NOMO-1 treated with DMSO at 0.1 percent for 48 hours (cell line): Measurements from ENCODE around the gene KIF26B.

Source experiments
- DNase-seq: peaks from one replicate; lab custom pipeline; 2025; ENCODE audit not compliant: unreplicated experiment; lab: John Stamatoyannopoulos, UW

The KIF26B gene

DNA sequence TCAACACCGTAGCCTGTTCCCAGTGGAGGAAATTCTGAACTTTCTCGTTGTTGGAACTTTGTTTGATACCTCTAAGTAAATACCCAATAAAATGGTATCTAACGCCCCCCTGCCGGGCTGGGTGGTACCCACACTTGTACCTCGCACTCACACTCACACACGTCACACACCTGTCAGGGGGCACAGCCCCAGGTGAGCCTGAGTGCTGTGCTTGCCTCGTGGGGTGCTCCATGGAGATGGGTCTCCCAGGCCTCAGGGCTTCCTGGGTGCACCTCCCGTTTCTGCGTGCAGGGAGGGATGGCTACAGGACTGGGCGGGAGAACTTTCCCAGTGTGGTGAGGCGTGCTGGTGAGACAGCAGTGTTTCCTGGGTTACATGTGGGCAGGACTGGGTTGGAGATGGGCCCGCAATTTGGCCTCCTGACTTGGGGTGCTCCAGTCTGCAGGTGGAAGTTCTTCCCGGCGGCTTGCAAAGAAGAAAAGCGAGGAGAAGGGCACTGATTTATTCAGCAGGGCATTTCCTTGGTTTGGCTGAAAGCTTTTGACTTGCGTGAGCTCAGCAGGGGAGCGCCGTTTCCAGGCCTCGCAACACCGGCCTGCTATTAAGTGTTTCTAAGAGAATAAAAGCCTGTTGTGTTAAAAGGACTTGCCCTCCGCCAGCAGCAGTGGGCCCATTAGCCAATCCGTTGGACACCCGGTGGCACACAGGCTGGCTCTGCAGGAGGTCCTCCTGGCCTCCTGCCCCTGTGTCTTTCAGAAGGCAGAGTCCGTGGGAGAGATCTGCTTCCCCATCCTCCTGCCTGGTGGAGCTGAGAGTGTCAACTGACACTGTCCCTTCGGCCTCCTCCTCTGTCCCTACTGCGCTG is 79.7 kb downstream of the KIF26B start:
- no peak for DNase-seq

DNA sequence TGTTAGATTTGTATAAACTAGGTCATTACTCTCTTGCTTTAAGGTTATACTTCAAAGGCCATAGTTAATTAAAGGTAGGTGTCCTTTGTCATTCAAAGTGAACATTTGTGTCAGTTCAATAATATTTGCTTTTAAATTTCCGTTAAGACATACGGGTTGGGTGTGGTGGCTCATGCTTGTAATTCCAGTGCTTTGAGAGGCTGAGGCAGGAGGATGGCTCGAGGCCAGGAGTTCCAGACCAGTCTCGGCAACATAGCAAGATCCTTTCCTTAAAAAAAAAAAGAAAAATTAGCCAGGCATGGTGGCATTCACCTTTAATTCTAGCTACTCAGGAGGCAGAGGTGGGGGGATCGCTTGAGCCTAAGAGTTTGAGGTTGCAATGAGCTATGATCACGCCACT is 80.4 kb downstream of the KIF26B start:
- DNase-seq = no peak

DNA sequence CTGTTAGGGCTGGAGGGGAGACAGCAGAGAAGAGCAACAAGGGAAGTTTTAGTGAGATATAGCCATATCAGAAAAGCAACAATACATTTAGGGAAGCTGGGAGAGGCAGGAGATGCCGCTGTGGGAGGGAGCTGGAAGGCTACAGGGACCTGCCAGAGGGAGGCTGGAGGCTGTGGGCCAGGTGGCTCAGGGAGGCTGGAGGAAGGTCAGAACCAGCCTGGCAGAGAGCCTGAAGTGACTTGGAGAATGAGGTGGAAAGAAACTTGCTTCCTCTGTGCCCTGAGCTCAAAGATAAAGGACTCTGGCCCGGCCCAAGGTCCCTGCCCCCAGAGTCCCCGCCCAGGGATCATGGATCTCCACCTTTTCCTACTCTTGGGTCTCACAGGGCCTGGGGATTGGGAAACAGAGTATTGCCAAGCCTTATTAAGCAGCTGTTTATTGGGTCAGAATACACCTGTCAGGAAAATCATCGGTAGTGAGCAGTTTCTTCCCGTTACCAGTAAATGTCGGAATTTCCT is 85.9 kb downstream of the KIF26B start:
- no peak for DNase-seq

DNA sequence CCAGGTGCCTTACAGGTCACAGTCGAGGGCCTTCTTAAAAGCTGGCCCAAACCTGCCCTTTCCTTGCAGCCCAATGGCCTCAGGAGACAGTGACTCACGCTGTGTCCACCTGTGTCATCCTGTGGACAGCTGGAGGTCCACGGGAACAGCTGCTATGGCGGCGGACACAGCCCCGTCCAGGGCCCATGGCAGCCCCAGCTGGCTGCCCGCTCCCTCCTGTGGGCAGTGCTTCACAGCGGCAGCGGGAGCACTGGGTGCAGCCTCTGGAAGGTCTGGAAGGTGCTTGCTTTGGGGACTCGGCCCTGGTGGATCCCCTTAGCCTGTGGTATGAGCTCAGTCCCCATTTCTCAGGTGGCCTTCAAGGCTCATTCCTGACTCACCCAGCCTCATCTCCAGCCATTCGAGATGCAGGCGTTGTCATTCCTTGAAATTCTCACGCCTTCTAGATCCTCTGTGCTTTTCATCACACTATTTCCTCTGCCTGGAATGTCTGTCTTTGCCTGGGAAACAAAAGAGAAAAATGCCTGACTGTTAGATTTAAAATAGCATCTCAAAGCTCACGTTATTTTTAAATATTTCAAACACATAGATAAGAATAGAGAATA is 86.8 kb downstream of the KIF26B start:
- DNase-seq = no peak

DNA sequence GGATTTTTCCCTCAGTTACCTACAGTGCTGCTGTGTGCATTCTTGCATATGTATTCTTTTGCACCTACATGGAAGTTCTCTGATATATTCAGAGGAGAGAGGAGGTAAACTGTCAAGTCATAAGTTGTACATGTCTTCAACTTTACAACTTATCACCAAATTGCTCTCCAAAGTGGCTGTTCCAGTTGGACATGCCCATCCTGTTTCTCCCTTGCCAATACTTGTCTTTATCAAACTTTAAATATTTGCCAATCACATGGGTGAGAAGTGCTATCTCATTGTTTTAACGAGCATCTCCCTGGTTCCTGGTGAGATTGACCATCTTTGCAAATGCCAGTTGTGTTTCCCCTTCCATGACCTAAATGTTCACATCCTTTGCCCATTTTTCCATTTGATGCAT is 88.2 kb downstream of the KIF26B start:
- no peak for DNase-seq

DNA sequence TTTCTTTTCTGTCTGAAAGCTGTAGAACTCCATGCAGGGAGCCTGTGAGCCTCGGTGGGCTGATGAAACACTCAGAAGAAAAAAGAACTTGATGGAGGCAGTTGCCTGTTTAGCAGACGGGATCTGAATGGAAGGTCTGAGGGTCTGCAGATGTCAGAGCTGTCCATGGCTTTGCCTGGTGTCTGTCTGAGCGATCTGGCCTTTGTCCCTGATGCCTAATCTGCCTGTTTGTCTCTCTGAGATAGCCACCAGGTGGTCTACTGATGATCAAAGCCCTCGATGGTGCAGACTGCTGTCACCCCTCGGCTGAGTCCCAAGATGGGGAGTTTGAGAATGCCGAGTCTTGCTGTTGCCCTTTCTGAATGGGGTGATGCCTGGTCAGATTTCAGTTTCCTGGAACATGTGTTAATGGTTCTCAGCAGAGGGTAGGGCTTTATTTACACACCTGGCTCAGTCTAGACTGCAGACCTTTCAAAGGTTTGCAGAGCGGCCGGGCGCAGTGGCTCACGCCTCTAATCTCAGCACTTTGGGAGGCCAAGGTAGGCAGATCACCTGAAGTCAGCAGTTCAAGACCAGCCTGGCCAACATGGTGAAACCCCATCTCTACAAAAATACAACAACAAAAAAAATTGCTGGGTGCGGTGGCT is 90.4 kb downstream of the KIF26B start:
- no peak for DNase-seq

DNA sequence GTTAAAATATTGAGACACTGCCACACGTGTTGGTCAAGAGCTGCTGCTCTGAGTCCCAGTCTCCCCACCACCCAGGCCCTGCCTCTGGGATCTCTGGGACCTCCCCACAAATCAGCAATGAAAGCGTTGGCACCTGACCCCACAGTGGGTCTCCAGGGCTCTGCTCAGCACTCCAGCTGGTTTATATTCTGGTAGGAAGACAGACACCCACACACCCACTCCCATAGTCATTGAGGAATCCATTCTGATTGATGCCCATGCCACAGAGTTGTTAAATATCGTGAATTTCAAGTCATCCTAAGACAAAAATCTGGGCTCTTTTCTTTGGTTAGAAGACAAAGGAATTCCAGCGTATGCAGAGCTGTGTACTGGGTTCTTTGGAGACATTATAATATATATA is 91.6 kb downstream of the KIF26B start:
- no peak for DNase-seq

DNA sequence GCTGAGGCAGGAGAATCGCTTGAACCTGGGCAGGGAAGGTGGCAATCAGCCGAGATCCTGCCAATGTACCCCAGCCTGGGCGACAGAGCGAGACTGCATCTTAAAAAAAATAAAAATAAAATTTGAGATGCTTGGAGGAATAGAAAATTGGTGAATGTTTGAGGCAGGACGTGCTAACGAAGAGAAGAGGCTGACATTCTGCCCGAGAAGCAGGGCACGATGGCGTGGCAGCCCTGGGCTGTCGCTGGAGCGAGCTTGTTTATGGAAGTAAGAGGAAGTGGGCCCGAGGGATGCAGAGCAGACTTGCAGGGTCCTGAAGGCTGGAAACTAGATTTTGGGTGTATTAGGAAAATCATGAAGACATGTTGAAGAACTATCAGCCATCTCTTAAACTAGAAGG is 92.6 kb downstream of the KIF26B start:
- no peak for DNase-seq

DNA sequence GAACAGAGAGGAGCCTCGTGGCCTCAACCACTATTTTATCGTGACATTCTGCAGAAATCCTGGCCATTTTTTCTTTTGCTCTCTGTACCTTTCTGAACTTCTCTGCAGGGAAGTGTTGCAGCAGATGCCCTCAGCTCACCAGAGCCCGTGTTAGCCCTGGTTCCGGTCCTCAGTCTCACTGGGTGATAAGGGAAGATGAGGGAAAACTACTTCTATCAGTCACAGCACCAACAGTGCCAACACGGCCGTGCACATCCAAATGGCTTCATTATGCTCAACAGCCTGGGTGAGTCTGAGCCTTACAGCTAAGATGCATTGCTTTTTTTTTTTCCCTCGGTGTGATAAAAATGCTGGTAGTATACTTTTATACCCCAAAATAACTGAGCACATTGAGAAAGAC is 93.0 kb downstream of the KIF26B start:
- no peak for DNase-seq

DNA sequence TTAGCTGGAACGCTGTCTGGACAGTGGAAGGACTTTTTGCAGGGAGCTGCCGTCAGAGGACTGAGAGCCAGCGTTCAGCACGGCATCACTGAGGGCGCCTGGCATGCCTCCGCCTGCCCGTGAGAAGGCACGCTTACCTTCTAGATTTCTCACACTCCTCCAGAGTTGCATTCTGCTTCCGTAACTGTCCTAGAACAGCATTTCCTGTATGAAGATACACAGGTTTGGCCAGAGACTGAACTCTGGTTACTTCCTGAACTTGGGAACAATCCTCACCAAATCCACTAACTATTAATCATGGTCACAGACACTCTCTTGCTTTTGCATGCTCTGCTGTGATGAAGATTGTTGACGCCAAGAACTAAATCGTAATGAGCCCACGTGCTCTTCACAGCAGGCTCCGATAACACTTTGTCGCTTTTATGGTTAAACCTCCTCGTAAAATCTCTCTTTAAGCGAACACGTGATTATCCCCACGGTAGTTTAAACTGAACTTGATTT is 93.5 kb downstream of the KIF26B start:
- DNase-seq = no peak

DNA sequence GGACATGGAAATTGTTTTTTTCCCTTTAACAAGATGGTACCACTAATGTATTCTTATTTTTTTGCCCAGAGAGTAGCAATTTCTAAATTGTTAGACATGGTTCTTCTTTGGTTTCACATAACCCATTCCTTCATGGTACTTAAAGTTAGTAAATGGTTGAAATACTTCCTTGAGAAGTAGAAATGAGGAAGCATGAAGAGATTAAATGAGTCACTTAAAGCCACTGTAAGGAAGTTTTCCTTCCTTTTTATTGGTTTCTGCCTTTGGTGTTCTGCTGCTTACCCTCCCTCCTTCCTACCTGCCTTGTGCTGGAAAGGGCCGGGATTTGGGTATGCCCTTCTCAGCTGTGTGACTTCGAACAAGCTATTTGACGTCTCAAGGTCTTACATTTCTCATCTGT is 101.0 kb downstream of the KIF26B start:
- peak; percentile 95 for DNase-seq

DNA sequence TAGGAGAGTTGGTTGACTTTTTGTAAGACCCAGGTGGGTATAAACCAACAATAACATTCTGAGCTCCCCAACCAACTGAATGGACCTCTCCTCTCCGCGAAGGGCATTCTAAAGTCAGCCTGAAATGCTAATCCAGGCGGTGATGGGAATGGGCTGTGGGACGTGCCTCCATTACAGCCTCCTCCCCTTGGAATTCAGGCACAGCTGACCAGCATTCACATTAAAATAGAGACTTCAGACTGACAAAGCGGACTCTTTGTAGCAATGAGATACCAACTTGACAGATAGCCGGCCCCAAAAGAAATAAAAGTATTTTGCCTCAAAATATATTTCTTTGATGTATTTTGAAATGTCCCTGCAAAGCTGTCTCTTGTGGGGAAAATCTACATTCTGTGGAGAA is 101.7 kb downstream of the KIF26B start:
- DNase-seq = no peak

DNA sequence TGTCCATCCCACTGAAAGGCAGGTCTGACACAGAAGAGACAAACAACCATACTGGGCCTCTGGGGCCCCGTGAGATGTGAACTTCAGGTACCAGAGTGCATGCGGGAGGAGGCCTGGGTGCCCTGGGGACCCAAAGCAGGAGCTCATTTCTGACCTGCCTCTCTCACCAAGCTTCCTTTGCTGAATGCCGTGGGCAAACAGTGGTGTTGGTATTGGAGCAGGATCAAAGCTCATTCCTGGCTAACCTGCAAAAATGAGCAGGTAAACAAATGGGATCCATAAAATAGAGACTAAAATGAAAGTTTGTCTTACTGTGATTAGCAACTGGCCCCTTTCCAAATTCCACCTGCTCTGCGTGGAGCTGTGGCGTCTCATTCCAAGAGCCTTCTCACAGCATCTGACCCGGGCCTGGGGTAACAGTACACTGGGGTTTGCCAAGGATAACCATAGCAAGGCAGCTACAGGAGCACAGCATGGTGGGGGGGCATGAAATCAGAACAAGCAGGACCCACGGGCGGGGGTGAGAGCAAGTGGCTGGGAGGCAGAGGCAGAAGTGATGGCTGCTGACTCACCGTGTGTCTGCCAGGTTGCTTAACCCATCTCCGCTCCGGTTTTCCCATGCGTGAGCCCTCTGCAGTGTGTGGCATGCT is 103.6 kb downstream of the KIF26B start:
- DNase-seq = peak; percentile 50

DNA sequence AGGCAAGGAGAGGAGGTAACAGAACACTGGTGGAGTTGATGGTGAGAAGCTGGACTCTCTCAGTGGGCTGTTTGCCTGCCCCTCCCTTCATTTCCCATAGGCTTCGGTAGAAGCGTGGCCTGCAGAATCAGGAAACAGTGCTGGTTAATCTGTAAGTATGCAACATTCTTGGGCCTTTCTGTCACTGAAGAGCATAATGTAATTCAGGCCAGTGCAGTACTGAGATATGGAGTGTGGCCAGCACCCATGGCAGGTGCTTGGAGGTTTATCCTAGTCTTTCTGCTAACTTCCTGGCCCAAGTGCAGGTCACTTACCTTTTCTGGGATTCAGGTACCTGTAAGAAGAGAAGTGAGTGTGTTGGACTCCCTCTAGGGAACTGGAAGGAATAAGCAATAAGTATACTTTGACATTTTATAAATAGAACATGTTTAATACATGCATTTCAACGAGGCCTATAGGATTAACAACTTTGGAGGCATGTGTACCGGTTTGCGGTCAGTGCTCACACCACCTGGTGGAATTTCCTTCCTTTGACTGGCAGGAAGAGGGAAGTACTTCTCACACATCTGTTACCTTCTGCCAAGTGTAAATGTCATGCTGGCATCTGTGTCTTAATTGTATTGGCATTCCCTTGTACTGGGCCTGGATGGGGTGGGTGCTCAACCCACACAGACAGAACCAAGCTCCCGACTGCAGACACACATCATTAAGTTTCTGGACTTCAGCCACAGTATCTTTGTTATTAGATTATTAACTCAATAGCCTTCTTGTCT is 105.5 kb downstream of the KIF26B start:
- no peak for DNase-seq

DNA sequence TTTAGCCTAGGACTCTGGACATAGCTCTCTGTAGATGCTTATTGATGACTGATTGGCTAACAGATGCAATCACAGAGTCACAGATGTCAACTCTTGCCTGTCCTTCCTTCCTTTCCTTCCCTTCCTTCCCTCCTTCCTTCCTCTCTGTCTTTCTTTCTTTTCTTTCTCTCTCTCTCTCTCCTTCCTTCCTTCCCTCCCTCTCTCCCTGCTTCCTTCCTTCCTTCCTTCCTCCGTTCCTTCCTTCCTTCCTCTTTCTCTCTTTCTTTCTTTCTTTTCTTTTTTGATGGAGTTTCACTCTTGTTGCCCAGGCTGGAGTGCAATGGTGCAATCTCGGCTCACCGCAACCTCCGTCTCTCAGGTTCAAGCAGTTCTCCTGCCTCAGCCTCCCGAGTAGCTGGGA is 106.1 kb downstream of the KIF26B start:
- DNase-seq = no peak

DNA sequence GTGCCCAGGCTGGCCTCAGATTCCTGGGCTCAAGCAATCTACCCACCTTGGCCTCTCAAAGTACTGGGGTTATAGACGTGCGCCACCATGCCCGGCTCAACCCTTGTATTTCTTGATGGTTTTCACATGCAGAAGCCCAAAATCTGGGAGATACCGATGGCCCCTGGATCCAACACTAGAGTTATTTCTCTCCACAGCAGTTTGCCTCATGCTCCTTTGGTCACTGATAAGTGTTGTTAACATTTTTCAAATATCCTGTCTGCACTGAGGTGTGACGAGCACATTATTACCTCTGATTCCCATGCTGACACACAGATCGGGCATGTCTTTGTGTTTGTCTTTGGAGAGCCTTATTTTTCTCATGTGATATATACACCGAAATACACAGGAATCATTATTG is 107.0 kb downstream of the KIF26B start:
- DNase-seq = no peak

DNA sequence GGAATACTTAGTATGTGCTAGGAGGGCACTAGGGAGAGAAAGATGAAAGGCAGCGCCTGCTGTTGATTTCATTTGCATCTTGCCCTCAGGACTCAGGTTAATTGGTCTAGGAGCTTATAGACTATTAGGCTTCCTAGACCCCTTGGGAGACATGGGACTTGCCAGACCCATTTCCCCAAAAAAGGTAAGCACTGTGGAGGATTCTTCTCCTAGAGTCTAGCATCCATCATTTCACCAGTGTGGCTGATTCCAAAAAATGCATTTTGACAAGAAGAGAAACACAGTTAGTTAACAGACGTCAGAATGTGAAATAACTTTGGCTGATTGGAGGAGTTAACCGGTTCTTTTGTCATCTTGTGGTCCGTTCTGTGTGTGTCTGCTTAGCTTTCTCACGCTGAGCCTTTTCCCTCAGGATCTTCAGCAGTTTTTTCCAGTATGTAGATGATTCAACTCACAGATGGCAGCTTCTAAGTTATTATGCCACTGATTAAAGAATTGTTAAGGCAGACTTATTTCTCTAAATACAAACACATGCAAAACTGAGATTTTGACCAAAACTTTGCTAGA is 108.8 kb downstream of the KIF26B start:
- no peak for DNase-seq

DNA sequence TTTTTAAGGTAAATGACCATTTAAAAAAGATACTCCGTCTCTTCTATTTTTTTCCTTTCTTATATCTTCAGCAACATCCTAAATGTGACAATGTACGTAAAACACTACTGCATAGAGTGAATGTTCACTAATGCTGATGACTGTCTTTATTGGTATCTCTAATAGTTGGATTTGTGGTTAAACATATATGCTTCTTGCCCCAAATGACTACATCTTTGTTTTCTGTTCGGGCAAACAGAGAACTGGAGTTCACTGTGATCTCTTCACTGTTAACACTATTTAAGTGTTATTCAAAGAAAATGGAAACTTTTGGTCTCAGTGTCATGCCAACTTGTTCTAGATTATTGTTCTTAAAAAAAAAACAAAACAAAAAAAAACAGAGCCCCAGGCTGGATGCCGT is 109.4 kb downstream of the KIF26B start:
- no peak for DNase-seq

DNA sequence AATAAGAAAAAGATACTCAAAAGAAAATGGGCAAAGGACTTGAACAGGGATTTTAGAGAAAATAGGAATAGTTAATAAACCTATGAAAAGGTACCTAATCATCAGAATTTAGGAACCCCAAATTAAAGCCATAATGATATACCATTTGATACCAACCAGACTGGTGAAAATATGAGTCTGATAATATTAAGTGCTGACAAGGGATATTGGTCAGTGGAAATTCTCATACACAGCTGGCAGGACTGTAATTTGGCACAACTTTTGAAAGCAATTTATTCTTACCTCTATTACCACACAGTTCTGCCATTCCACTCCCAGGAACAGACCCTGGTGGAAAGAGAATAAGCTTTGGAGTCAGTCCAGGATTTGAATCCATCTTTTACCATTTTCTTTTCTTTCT is 111.3 kb downstream of the KIF26B start:
- DNase-seq = no peak

DNA sequence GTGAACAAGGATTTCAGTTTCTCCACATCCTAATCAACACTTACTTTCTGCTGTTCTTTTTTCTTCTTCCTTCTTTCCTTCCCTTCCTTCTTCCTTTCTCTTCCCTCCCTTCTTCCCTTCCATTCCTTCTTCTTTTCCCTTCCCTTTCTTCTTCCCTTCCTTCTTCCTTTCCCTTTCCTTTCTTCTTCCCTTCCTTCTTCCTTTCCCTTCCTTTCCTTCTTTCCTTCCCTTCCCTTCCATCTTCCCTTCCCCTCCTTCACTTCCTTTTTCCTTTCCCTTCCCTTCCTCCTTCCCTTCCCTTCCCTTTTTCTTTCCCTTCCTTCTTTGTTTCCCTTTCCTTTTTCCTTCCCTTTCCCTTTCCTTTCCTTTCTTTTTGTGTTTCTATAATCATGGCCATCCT is 115.3 kb downstream of the KIF26B start:
- DNase-seq = no peak
